Stimulated activated CD4-positive, alpha-beta T cell treated with anti-CD3 and anti-CD28 coated beads, TNF-alpha, amount 100 ng/mL, for 48 hours (primary cell): Measurements from ENCODE around the gene MCM9.
A peak's percentile ranks its signal among the peaks of the same experiment; 100 is the strongest.

Experiments used
- DNase-seq, 3 donors: peaks; one replicate each; pipeline ENCODE4 v3.0.0-alpha.2; 2020; ENCODE audit warnings: low read depth in 3 of 3

The MCM9 gene

GRCh38 chr6:118800394-118801071 is 134.4 kb downstream of the MCM9 start:
- peak; percentile 72 to 82 (median 74) for DNase-seq

- DNase-seq, result no peak
Measured at GRCh38 chr6:118799826-118800225, 135.1 kb downstream of the MCM9 start.

GRCh38 chr6:118796548-118796947 is 138.4 kb downstream of the MCM9 start:
- peak in 2 of 3 donors; percentile 51 to 57 for DNase-seq

GRCh38 chr6:118791499-118791898 is 143.5 kb downstream of the MCM9 start:
- peak in 1 of 3 donors; percentile 8 for DNase-seq

GRCh38 chr6:118789954-118790353 is 145.0 kb downstream of the MCM9 start:
- DNase-seq, result no peak

GRCh38 chr6:118789419-118789818 is 145.5 kb downstream of the MCM9 start:
- no peak for DNase-seq

- DNase-seq, result no peak
Measured at GRCh38 chr6:118788702-118789101, 146.3 kb downstream of the MCM9 start.

GRCh38 chr6:118787724-118788423 is 147.1 kb downstream of the MCM9 start:
- DNase-seq, result no peak

GRCh38 chr6:118786596-118787453 is 148.1 kb downstream of the MCM9 start:
- no peak for DNase-seq

GRCh38 chr6:118785601-118786000 is 149.4 kb downstream of the MCM9 start:
- DNase-seq, result no peak

- no peak for DNase-seq
Measured at GRCh38 chr6:118784641-118785164, 150.3 kb downstream of the MCM9 start.

- no peak for DNase-seq
Measured at GRCh38 chr6:118783931-118784550, 150.9 kb downstream of the MCM9 start.

- DNase-seq, result no peak
Measured at GRCh38 chr6:118782651-118783050, 152.3 kb downstream of the MCM9 start.

- no peak for DNase-seq
Measured at GRCh38 chr6:118781897-118782296, 153.1 kb downstream of the MCM9 start.

GRCh38 chr6:118780668-118781067 is 154.3 kb downstream of the MCM9 start:
- DNase-seq, result no peak

GRCh38 chr6:118776607-118777549 is 158.1 kb downstream of the MCM9 start:
- DNase-seq, result peak in 2 of 3 donors; percentile 50 to 53

- no peak for DNase-seq
Measured at GRCh38 chr6:118775381-118775780, 159.6 kb downstream of the MCM9 start.

GRCh38 chr6:118774581-118774980 is 160.4 kb downstream of the MCM9 start:
- no peak for DNase-seq

- no peak for DNase-seq
Measured at GRCh38 chr6:118772886-118773285, 162.1 kb downstream of the MCM9 start.

- no peak for DNase-seq
Measured at GRCh38 chr6:118771253-118771652, 163.7 kb downstream of the MCM9 start.

GRCh38 chr6:118770835-118771234 is 164.1 kb downstream of the MCM9 start:
- no peak for DNase-seq
